HepG2 (cell line): ENCODE measurements around the gene DDAH2. TPM values are rescaled to one million over a fixed set of nuclear protein-coding genes. Genes with fewer than 3 reads are reported as not detected.

Experiments
- CBX1 ChIP-seq: IDR thresholded peaks from one replicate; pipeline ENCODE4 v1.6.1; 2016; ENCODE audit warnings: antibody characterized with exemption, low read depth
- CHD4 ChIP-seq: fragments of 200-600 bp; sonication (generic); IDR thresholded peaks from 2 replicates; pipeline ENCODE4 v1.7.0; 2017; ENCODE audit warnings: mild to moderate bottlenecking, low read length, borderline replicate concordance
- FOXK1 ChIP-seq: sonication (generic); formaldehyde crosslinking; IDR thresholded peaks from 2 replicates; pipeline ENCODE4 v1.4.0; 2020; ENCODE audit warnings: low read depth, missing genetic modification reagents, borderline replicate concordance
- HDAC2 ChIP-seq: sonication (generic); formaldehyde crosslinking; IDR thresholded peaks from 2 replicates; pipeline ENCODE4 v1.4.0; 2020; ENCODE audit warnings: missing genetic modification reagents
- HOXA7 ChIP-seq: sonication (generic); formaldehyde crosslinking; IDR thresholded peaks from 2 replicates; pipeline ENCODE4 v1.8.1; 2022; ENCODE audit warnings: mild to moderate bottlenecking, missing genetic modification reagents, moderate library complexity
- IRF2 ChIP-seq: IDR thresholded peaks from 2 replicates; pipeline ENCODE4 v1.6.1; 2018; ENCODE audit warnings: missing genetic modification reagents, missing compliant biosample characterization
- MLXIP ChIP-seq: sonication (generic); formaldehyde crosslinking; IDR thresholded peaks from 2 replicates; pipeline ENCODE4 v1.9.0; 2021; ENCODE audit warnings: missing genetic modification reagents, borderline replicate concordance
- MTF1 ChIP-seq: sonication (generic); formaldehyde crosslinking; IDR thresholded peaks from 2 replicates; pipeline ENCODE4 v1.5.0; 2020; ENCODE audit warnings: missing genetic modification reagents
- NAIF1 ChIP-seq: sonication (generic); formaldehyde crosslinking; IDR thresholded peaks from 2 replicates; pipeline ENCODE4 v1.5.0; 2020; ENCODE audit warnings: mild to moderate bottlenecking, missing genetic modification reagents, borderline replicate concordance
- PAX8 ChIP-seq: sonication (generic); formaldehyde crosslinking; IDR thresholded peaks from 2 replicates; pipeline ENCODE4 v1.8.0; 2022; ENCODE audit warnings: mild to moderate bottlenecking, missing genetic modification reagents, borderline replicate concordance
- SOX6 ChIP-seq, 2 experiments: fragments of 450-650 bp in 1 of 2; sonication (generic) in 1 of 2; formaldehyde crosslinking in 1 of 2; IDR thresholded peaks; 2 replicates each; pipeline versions ENCODE4 v1.4.0 to v1.6.1; 2017 to 2020; ENCODE audit warnings: antibody characterized with exemption in 1 of 2, mild to moderate bottlenecking in 1 of 2, missing genetic modification reagents in 1 of 2
- SSRP1 ChIP-seq: IDR thresholded peaks from 2 replicates; pipeline ENCODE4 v1.6.1; 2016; ENCODE audit warnings: control low read depth
- ZFP1 ChIP-seq: IDR thresholded peaks from 2 replicates; pipeline ENCODE4 v1.6.1; 2016
- ZMAT3 ChIP-seq: sonication (generic); formaldehyde crosslinking; conservative IDR thresholded peaks from 2 replicates; pipeline ENCODE4 v1.7.0; 2021; ENCODE audit warnings: missing genetic modification reagents
- ZNF337 ChIP-seq: sonication (generic); formaldehyde crosslinking; IDR thresholded peaks from 2 replicates; pipeline ENCODE4 v1.5.1; 2020; ENCODE audit warnings: missing genetic modification reagents, low read depth, mild to moderate bottlenecking, borderline replicate concordance
- ZNF549 ChIP-seq: sonication (generic); formaldehyde crosslinking; IDR thresholded peaks from 2 replicates; pipeline ENCODE4 v1.5.0; 2020; ENCODE audit warnings: missing genetic modification reagents
- ZNF562 ChIP-seq: sonication (generic); formaldehyde crosslinking; IDR thresholded peaks from 2 replicates; pipeline ENCODE4 v1.8.0; 2022; ENCODE audit warnings: missing genetic modification reagents, borderline replicate concordance
- ZNF616 ChIP-seq: sonication (generic); formaldehyde crosslinking; IDR thresholded peaks from 2 replicates; pipeline ENCODE4 v1.5.0; 2020; ENCODE audit warnings: low read depth, mild to moderate bottlenecking, missing genetic modification reagents
- ZNF879 ChIP-seq: sonication (generic); formaldehyde crosslinking; IDR thresholded peaks from 2 replicates; pipeline ENCODE4 v1.8.1; 2023; ENCODE audit warnings: missing genetic modification reagents
- ZNF891 ChIP-seq: sonication (generic); formaldehyde crosslinking; IDR thresholded peaks from 2 replicates; pipeline ENCODE4 v1.5.0; 2020; ENCODE audit warnings: mild to moderate bottlenecking, missing genetic modification reagents
- ZSCAN12 ChIP-seq: sonication (generic); formaldehyde crosslinking; IDR thresholded peaks from 2 replicates; pipeline ENCODE4 v1.9.0; 2021; ENCODE audit warnings: mild to moderate bottlenecking, missing genetic modification reagents
- polyA plus RNA-seq, 8 experiments: library from polyadenylated mRNA; depleted of rRNA in 3 of 8; stranded (reverse) in 7 of 8; unstranded in 1 of 8; fragments of >200 nt; fragmentation: Illumina TruSeq in 4 of 8; extraction: Trizol in 4 of 8; gene quantifications; 2 replicates each; pipeline versions ENCODE4 v1.2.1 to v1.2.3, GENCODE V29; 2011 to 2016; ENCODE audit warnings: low read depth in 4 of 8, missing spikeins in 1 of 8, mixed read lengths in 1 of 8; ENCODE audit not compliant: insufficient read depth in 1 of 8
- total RNA-seq, 5 experiments: library from RNA; depleted of rRNA; stranded (reverse); fragments of >200 nt; fragmentation: Illumina TruSeq; extraction: Trizol; gene quantifications; 2 replicates each; pipeline ENCODE4 v1.2.3, GENCODE V29; 2016; ENCODE audit warnings: low read depth in 1 of 5
- TF ChIP-seq, protein P1 (sequence below): sonication (generic); formaldehyde crosslinking; IDR thresholded peaks from 2 replicates; pipeline ENCODE4 v1.5.1; 2020; ENCODE audit warnings: mild to moderate bottlenecking, missing genetic modification reagents, moderate library complexity

Gene DDAH2
- total and polyA plus RNA-seq, 2 of the 13 experiments (the other 11 are each of a cell fraction or from before 2014, with no cell fraction given), result 16.4 to 21.1 TPM

DNA sequence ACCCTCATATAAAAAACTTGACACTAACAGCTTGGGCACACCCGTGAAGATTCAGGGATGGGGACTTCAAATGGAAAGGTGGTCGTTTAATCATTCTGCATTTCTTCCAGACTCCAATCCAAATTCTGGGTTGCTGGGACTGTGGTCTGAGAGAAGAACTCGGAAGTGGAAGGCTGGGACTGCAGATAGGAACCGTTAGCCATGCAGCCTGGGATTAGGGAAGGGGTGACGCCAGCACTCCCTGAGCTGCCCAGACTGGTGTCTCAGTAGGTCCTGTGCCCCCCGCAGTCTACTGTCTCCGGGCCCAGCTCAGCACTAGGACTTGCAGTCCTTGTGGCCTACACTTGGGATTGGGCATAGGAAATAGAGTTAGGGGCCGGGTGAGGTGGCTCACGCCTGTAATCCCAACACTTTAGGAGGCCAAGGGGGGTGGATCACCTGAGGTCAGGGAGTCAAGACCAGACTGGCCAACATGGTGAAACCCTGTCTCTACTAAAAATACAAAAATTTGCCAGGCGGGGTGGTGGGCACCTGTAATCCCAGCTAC is 7.7 kb upstream of the DDAH2 start (continued):
- peak; percentile 85; the same call in 1 of the 2 replicates for TF ChIP-seq SSRP1
- TF ChIP-seq ZSCAN12 (CRISPR knock-in tag), result no peak
- peak; percentile 0; the same call in 1 of the 2 replicates for TF ChIP-seq ZMAT3 (CRISPR knock-in tag)
- no peak for TF ChIP-seq ZNF891 (CRISPR knock-in tag)
- TF ChIP-seq FOXK1 (CRISPR knock-in tag), result peak; percentile 1; the same call in 1 of the 2 replicates
- 0 out of 2 replicates have a peak, but pooled peaks have one; percentile 54 for TF ChIP-seq MTF1 (CRISPR knock-in tag)
- TF ChIP-seq ZFP1 (CRISPR knock-in tag), result 0 out of 2 replicates have a peak, but pooled peaks have one; percentile 11
- peak; percentile 1 for TF ChIP-seq CBX1
- no peak for TF ChIP-seq HOXA7
- TF ChIP-seq ZNF879 (CRISPR knock-in tag), result peak; percentile 73
- 0 out of 2 replicates have a peak, but pooled peaks have one; percentile 22 for TF ChIP-seq ZNF337 (CRISPR knock-in tag)
- TF ChIP-seq SOX6 (IDR thresholded peaks at IDR 0.05), result no peak
- TF ChIP-seq SOX6 (CRISPR knock-in tag; IDR thresholded peaks at IDR 0.05), result no peak
- TF ChIP-seq, protein P1, sequence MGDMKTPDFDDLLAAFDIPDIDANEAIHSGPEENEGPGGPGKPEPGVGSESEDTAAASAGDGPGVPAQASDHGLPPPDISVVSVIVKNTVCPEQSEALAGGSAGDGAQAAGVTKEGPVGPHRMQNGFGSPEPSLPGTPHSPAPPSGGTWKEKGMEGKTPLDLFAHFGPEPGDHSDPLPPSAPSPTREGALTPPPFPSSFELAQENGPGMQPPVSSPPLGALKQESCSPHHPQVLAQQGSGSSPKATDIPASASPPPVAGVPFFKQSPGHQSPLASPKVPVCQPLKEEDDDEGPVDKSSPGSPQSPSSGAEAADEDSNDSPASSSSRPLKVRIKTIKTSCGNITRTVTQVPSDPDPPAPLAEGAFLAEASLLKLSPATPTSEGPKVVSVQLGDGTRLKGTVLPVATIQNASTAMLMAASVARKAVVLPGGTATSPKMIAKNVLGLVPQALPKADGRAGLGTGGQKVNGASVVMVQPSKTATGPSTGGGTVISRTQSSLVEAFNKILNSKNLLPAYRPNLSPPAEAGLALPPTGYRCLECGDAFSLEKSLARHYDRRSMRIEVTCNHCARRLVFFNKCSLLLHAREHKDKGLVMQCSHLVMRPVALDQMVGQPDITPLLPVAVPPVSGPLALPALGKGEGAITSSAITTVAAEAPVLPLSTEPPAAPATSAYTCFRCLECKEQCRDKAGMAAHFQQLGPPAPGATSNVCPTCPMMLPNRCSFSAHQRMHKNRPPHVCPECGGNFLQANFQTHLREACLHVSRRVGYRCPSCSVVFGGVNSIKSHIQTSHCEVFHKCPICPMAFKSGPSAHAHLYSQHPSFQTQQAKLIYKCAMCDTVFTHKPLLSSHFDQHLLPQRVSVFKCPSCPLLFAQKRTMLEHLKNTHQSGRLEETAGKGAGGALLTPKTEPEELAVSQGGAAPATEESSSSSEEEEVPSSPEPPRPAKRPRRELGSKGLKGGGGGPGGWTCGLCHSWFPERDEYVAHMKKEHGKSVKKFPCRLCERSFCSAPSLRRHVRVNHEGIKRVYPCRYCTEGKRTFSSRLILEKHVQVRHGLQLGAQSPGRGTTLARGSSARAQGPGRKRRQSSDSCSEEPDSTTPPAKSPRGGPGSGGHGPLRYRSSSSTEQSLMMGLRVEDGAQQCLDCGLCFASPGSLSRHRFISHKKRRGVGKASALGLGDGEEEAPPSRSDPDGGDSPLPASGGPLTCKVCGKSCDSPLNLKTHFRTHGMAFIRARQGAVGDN, result peak; percentile 53
- TF ChIP-seq ZNF562 (CRISPR knock-in tag), result no peak
- TF ChIP-seq ZNF616 (CRISPR knock-in tag), result 0 out of 2 replicates have a peak, but pooled peaks have one; percentile 15
- TF ChIP-seq HDAC2 (CRISPR knock-in tag), result peak; percentile 29; the same call in 1 of the 2 replicates
- TF ChIP-seq NAIF1, result 0 out of 2 replicates have a peak, but pooled peaks have one; percentile 70
- TF ChIP-seq MLXIP (CRISPR knock-in tag), result 0 out of 2 replicates have a peak, but pooled peaks have one; percentile 21
- no peak for TF ChIP-seq ZNF549 (CRISPR knock-in tag)
- TF ChIP-seq IRF2, result 0 out of 2 replicates have a peak, but pooled peaks have one; percentile 23
- TF ChIP-seq PAX8 (CRISPR knock-in tag), result 0 out of 2 replicates have a peak, but pooled peaks have one; percentile 23
- TF ChIP-seq CHD4, result peak; percentile 65; the same call in 1 of the 2 replicates
